NB4 (cell line): ENCODE results near the gene KIF23.

Experiments used
- POLR2A ChIP-seq: IDR thresholded peaks from 2 replicates; pipeline ENCODE4 v1.6.1; 2011; ENCODE audit warnings: mild to moderate bottlenecking; ENCODE audit not compliant: insufficient read length; ENCODE audit errors: extremely low read depth
- TF ChIP-seq, protein P1 (sequence below): IDR thresholded peaks from one replicate; pipeline ENCODE4 v1.5.1; 2012; ENCODE audit warnings: low read depth, low read length

DNA sequence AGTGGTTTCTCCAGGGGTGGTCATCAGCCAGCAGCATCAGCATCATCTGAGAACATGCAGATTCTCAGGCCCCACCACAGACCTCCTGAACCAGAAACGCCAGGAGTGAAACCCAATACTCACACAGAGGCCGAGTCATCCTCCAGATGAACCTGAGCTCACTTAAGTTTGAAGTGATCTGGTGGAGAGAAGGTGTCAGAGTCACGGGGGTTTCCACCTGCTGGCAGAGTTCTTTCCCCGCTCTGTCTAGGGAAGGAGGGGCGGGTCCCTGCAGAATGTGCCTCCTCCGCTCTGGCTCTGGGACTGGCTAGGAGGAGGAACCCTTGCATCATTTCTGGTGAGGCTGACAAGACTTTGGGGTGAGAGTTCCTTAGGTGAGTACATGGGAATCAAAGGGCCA is 13.3 kb upstream of the KIF23 start:
- TF ChIP-seq, protein P1, sequence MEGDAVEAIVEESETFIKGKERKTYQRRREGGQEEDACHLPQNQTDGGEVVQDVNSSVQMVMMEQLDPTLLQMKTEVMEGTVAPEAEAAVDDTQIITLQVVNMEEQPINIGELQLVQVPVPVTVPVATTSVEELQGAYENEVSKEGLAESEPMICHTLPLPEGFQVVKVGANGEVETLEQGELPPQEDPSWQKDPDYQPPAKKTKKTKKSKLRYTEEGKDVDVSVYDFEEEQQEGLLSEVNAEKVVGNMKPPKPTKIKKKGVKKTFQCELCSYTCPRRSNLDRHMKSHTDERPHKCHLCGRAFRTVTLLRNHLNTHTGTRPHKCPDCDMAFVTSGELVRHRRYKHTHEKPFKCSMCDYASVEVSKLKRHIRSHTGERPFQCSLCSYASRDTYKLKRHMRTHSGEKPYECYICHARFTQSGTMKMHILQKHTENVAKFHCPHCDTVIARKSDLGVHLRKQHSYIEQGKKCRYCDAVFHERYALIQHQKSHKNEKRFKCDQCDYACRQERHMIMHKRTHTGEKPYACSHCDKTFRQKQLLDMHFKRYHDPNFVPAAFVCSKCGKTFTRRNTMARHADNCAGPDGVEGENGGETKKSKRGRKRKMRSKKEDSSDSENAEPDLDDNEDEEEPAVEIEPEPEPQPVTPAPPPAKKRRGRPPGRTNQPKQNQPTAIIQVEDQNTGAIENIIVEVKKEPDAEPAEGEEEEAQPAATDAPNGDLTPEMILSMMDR: no peak
- no peak for TF ChIP-seq POLR2A
